GM18873 (cell line): ENCODE measurements around the gene C9orf153.

Source experiments
- ATAC-seq: cut with Tn5 transposase; IDR thresholded peaks from one replicate; pipeline ENCODE4 v1.9.1; 2021; ENCODE audit warnings: mild to moderate bottlenecking, moderate library complexity, moderate number of reproducible peaks; ENCODE audit not compliant: unreplicated experiment, low FRiP score

Gene C9orf153

DNA sequence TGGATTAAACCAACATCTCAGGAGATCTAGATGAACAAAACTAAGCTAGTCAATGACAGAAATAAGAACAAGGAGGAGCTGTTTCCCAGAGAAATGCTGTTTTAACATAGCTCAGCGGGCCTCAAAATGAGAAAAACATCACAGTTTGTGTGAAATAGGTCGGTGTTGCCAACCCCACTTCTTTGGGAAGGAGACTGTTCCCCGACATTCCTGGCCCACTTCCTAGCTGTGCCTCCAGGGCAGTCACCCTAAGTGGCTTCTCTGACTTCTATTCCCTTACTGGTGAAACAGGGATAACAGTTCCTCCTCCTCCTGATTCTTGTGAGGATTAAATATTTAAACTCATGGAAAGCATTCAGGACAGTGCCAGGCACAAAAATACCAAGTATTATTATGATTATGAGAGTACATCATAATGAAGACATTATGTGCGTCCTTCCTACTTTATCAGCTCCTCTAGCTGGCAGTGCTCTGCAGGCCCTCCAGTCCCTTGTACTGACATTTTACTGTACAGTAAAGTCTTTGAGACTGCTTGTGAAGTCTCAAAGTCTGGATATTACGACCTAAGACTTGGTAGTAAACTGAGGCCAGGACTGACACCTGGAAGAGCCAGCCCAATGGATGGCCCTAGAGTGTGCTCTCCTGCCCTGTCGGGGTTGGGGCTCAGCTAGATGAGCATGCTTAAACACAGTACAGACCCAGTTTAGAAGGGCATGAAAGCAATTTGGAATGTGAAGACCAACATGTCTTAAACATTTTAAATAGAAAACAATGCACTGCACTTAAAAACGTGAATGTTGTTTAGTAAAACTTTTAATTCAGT, 15.6 kb upstream of the C9orf153 start:
- ATAC-seq: no peak

DNA sequence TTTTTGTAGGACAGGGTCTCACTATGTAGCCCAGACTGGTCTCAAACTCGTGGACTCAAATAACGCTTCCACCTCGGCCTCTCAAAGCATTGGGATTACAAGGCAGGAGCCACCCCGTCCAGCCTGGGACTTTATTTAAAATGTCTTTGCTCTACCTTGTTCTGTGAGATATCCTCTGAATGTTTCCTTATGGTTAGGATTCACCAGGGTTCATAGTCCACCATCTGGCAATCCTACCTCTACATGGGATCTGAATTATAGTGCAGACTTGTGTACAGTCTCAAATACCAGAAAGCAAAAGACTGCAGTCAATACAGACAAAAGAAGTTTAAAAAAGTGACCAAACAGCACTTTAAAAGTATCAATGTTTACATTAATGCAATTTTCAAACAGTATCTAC, 12.8 kb upstream of the C9orf153 start:
- ATAC-seq: no peak

DNA sequence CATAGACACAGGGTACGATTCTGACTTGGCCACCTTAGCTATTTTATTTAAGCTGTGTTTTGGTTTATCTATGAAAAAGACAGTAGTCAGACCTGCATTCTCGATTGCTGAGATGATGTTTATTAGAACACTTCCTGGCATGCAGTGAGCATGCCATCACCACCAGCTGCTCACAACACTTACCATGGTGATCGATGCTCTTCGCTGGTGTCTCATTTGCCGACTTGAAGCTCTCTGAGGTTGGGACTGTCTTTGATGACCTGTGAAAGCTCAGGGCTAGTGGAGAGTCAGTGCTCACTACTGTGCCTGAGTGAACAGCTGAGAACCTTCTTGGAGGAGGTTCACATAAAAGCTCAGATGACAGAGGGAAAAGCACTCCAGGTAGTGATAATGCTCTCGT, 4.4 kb upstream of the C9orf153 start:
- no peak for ATAC-seq

DNA sequence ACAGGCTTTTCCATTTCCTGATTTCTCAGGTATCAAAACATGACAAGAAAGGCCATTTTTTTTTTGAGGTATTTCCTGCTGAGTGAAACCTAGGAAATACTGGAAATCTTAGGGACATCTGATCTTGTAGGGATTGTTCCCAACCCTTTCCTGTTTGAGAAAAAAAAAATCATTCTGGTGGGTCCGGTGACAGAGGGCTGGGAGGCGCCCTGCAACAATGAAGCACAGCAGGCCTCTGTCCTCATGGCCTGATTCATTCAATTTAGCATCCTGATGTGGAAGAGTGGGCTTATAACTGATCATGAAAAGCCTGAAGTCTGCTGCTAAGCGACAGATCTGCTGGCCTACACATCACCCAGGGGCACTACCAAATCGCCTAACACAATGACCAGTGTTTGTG, 3.0 kb upstream of the C9orf153 start:
- no peak for ATAC-seq

DNA sequence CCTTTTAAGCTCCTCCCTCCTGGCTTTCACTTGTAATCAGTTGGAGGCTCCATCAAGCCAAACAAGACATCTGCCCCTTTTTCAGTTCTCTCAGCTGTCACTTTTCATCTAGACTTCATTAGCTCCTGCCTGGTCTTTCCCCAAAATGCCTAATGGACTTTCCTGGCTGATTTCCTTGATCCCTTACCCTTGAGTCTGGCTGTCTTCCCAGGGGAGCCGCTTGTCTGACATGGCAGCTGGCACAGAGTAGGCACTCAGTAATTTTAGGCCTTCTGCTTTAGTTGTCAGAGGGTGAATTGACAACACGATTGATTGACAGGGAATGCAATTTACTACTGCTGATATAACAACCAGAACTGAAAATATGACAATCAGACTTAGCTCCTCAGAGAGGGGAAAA, 2.1 kb downstream of the C9orf153 start:
- no peak for ATAC-seq

DNA sequence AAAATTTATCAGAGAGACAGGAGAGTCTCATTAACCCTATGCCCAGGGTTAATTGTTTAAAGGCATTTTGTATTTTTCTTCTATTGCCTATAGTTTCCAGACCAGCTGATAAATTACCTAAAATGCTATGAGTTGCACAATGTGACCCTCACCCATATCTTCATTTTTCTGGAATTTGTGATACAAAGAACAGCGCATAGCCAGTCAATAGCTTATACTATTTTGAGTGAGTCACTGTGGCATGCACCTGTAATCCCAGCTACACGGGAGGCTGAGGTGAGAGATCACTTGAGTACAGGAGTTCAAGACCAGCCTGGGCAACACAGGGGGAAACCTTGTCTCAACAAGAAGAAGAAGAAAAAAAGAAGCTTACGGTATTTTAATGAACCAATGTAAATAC, 2.8 kb downstream of the C9orf153 start:
- no peak for ATAC-seq

DNA sequence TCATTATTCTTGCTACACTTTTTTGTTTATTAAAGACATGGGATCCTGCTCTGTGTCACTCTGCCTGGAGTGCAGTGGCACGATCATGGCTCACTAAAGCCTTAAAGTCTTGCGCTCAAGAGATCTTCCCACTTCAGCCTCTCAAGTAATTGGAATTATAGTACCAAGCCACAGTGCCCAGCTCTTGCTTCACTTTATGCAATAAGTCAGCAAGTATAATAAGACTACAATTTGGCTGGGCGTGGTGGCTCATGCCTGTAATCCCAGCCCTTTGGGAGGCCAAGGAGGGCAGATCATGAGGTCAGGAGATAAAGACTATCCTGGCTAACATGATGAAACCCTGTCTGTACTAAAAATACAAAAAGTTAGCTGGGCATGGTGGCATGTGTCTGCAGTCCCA, 5.9 kb downstream of the C9orf153 start:
- ATAC-seq: no peak

DNA sequence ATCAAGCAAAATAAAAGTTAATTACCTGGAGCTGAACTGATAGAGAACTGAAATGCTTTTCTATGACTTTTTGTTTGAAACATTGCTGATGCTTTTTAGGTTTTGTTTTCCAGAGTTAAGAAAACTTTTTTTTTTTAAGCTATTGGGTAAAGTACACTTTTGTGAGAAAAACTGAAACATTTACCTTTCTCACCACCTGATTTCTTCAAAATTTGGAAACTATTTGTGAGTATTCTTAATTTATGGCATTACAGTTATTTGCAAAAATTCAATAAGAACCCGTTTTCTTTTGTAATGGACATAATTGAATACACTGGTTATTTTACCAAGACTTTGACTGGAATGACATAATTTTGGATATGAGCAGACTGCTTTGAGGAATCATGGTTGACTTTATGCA, 6.6 kb downstream of the C9orf153 start:
- ATAC-seq: no peak

DNA sequence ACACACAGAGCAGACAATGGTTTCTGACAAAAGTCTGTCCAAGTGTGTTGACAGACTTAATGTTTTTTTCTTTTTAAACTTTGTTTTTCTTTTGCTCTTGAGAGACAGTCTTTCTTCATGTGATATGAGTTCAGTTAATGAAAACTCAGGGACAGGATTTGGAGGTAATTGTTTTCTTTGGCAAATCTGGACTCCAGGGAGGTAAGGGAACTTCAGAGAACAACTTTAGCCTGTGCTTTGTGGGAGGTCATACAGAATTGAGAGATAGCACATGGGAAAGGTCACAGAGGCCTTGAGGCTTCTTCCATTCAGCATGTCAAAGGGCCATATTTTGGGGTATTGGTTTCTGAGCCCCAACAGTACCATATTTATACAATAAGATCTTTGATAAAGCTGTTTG, 9.3 kb downstream of the C9orf153 start:
- no peak for ATAC-seq

DNA sequence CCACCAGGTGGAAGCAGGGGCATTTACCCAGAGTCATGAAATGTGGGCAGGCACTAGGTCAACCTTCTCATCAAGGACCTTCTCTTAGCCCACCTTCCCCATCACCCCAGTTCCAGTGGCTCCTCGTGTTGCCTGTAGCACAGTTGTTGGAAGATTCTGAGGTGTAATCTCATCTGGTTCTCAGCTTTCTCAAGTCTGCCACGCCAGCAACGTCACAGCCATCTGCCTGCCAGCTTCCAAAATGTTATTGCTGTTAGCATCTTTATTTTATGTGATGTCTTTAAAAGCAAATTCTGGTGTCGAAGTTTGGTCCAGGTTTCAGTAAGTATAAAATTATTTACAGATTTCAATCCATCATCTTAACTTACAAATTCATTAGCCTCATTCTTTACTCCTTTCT, 10.7 kb downstream of the C9orf153 start:
- ATAC-seq: no peak

DNA sequence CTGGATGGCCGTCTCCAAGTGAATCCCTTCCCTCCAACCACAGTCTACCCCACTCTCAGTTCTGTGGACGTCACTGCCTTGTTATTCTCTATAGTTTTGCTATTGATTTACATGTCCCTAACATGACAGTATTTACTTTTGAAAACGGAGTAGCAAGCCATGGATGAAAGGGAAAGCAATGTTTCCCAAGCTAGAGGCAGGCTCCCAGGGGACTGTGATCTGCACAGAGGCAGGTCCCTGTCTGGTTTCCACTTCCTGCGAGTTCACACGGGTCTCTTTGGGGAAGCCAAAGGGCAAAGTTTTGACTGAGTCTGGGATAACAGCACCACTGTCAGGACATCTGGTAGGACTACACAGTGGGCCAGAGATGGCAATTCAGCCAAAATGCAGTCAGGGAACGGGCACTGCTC, 12.7 kb downstream of the C9orf153 start:
- peak; percentile 80 for ATAC-seq

DNA sequence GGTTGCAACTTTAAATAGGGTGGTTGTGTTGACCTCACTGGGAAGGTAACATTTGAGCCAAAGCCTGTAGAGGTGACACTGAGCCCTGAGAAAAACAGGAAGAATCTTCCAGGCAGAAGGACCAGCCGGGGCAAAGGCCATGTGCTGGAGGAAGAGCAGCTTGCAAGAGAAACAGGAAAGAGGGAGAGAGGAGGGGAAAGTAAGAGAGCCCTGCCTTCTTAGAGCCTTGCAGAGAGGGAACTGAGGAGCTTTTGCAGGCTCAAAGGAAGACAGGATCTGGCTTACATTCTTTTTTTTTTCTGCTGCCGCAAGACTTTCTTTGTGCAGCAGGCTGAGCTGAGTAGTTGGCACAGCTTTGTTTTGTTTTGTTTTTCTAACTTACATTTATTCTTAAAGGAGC, 17.4 kb downstream of the C9orf153 start:
- no peak for ATAC-seq

DNA sequence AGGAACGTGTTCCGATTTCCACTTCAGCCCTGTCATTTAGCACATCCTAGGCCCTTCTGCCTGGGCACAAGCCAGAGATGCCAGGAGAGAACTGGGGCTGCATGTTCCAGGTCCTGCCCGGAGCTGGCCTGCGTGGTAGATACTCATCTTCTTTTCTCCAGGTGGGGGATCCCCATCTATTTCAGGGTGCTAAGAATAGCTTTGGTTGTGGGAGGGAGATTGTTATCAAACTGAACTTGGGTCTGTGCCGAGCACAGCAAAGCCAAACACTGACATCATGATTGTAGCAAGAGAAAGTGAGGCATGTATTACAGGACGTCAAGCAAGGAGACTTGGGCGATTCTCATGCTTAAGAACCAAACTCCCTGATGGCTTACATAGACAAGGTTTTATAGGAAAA, 18.2 kb downstream of the C9orf153 start:
- ATAC-seq: no peak

DNA sequence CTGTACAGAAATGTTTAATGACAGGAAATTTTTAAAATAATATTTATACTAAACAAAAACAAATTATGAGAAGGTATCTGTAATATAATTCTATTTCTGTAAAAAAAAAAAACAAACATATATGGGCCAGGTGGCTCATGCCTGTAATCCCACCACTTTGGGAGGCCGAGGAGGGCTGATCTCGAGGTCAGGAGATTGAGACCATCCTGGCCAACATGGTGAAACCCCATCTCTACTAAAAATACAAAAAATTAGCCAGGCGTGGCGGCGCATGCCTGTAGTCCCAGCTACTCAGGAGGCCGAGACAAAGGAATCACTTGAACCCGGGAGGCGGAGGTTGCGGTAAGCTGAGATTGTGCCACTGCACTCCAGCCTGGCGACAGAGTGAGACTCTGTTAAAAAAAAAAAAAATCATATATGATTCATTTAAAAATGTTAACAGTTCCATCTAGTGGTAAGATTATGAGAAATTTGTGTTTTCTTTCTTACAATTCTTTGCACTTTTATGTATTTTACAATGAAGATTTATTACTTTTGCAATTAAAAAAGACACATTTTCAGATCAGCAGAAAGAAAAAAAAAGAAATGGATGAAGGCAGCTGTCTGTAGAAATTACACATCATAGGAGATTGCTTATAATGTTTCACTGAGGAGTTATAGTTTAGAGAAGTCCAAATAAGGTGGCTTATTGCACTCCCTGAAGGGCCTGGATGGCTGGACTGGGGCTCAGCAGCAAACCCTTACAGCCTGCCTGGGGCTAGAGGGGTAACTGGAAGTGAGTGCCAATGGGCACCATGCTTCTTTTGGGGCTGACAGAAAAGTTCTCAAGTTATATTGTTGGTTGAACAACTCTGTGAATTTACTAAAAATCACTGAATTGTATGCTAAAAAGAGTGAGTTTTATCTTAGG, 20.3 kb downstream of the C9orf153 start:
- ATAC-seq: no peak

DNA sequence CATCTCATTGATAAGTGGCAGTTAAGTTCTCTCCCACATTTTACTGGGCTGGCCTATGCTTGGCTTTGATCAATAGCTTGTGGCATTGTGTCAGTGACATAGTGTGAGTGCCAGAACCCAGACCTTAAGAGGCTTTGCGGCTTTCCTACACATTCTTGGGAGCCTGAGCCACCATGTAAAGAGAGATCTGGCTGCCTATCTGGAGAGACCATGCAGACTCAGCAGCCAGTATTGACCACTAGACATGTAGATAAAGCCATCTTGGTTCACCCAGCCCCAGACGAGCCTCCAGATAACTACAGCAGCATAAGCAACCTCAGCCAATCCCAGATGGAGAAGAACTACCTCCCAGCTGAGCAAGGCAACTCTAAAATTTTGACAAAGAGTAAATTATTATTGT, 28.6 kb downstream of the C9orf153 start:
- ATAC-seq: no peak

DNA sequence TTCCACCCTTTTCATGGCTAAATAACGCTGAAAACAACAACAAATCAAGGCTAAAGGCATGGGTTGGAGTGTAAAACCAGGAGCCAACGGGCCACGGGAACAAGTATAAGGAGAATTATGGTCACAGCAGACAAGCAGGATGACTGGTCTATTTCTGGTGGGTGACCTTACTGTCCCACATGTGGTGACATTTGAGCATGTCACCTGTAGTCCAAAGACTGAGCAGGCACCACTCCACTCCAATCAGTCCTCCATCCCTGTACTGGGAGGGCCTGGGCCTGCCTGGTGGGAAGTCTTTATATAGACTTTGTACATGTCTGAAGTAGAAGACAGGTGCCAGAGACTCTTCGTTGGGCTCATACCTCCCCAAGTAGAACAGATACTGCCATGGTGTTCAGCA, 36.8 kb downstream of the C9orf153 start:
- ATAC-seq: no peak

DNA sequence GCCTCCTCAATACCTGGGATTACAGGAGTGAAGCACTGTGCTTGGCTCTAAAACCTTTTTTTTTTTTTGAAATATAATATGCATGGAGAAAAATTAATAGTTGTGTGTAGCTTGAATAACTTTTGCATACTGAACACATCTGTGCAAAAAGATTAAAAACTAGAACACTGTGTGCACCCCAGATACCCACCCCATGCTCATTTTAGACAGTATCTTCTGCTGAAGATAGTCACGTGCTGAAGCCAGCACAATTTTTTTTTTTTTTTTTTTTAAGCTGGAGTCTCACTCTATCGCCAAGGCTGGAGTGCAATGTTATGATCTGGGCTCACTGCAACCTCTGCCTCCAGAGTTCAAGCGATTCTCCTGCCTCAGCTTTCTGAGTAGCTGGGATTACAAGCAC, 39.9 kb downstream of the C9orf153 start:
- no peak for ATAC-seq

DNA sequence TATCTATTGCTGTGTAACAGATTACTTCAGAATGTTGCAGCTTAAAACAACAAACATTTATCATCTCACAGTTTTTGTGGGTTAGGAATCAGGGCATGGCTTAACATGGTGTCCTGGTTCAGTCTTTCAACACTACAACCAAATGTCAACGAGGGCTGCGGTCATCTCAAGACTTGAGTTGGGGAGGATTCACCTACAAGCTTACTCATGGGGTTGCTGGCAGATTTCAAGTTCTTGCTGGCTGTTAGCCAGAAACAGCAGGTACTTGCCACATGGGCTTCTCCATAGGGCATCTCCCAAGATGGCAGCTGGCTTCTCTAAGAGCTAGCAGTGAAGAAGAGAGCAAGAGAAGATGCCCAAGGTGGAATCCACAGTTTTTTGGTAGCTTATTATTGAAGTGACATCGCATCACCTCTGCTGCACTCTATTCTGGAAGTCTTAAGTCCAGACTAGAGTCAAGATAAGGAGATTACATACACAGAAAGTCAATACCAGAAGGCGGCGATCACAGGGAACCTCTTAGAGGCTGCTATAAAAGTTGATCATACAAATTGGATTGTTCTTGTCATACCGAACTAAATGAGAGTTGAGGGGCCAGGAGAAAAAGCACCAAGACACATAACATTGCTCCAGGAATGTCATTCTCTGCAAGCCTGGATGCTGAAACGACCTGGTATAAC, 42.2 kb downstream of the C9orf153 start:
- ATAC-seq: no peak

DNA sequence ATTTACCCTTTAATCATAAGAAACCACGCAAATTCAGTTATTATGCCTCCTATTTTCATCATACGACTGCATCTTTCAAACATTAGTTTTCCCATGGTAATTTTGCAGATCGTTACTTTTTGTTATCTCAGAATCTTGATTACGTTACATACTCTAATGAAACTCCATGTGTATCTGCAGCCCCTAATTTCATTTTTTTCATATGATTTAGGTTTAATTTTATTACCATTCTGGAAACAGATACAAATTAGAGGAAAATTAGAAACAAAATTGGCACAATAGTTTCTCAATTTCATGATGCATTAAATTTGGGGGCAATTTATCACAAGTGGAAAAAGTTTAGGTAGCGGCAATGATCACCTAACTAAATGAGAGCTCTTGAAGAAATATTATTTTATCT, 52.3 kb downstream of the C9orf153 start:
- no peak for ATAC-seq

DNA sequence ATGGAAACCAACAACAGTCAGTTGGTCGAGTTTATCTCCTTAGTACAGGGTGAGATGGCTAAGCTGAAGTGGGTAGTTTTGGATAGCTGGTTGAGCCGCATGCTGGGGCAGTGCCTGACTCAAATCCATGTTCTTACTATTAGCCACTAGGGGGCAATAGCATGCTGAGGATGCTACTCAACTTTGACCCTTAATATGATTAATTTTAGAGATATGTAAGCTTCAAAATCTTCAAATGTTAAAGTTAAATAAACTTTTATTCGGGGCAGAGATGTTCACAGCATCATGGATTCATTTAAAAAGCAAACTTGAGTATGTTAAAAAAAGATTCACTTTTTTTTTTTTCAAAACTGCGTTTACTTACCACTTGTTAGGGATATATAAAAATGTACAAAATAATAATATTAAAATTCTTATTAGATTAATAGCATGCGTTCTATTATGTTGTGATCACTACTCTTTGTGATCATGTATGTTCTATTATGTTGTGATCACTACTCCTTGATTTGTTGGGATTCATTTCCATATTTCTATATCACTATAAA, 57.0 kb downstream of the C9orf153 start:
- no peak for ATAC-seq
